SK-N-SH (cell line): Measurements from ENCODE around the gene MEPCE. TPM values are rescaled to one million over a fixed set of nuclear protein-coding genes. Genes with fewer than 3 reads are reported as not detected.

ENCODE experiments used
- CTCF ChIA-PET: fragments of 300-600, 350-600 bp; formaldehyde crosslinking; extraction: SDS; loops from one replicate; lab custom pipeline; 2021; lab: Yijun Ruan, JAX
- POLR2A ChIA-PET: fragments of 350-600 bp; sonication (Branson Sonifier 250); formaldehyde crosslinking; extraction: SDS; loops from one replicate; lab custom pipeline; 2020; ENCODE audit warnings: antibody characterized with exemption, inconsistent platforms; lab: Yijun Ruan, JAX
- DNase-seq: peaks from one replicate; pipeline ENCODE4 v3.0.0; 2012
- H2AFZ ChIP-seq: fragments of 200-600 bp; sonication (generic); 2 replicates; pipeline ENCODE4 v1.8.1; 2016; ENCODE audit warnings: antibody characterized with exemption, mild to moderate bottlenecking, low read depth
- H3F3A ChIP-seq: fragments of 200-600 bp; sonication (generic); replicated peaks from 2 replicates; pipeline ENCODE3; 2016; ENCODE audit warnings: antibody characterized with exemption, mild to moderate bottlenecking; ENCODE audit not compliant: insufficient read depth
- H3K27ac ChIP-seq, 2 experiments: fragments of 200-500 bp in 1 of 2; fragments of 200-600 bp in 1 of 2; sonication (Bioruptor generic) in 1 of 2; sonication (generic), shearing (Covaris generic) in 1 of 2; 2 replicates each; pipeline versions ENCODE4 v1.5.1 to v1.6.1; 2014 to 2016; ENCODE audit warnings: low read depth in 2 of 2, inconsistent platforms in 1 of 2, low read length in 1 of 2, mild to moderate bottlenecking in 1 of 2, mixed read lengths in 1 of 2
- H3K27me3 ChIP-seq: fragments of 200-600 bp; sonication (generic), shearing (Covaris generic); 2 replicates; pipeline ENCODE4 v1.6.1; 2016; ENCODE audit warnings: mixed run types; ENCODE audit not compliant: insufficient read depth
- H3K36me3 ChIP-seq, 2 experiments: fragments of 200-500 bp in 1 of 2; fragments of 200-600 bp in 1 of 2; sonication (Bioruptor generic) in 1 of 2; sonication (generic) in 1 of 2; replicated peaks in 1 of 2; 2 replicates each; pipeline versions ENCODE3 to v1.5.1; 2014 to 2016; ENCODE audit warnings: low read length in 1 of 2, mild to moderate bottlenecking in 1 of 2; ENCODE audit not compliant: insufficient read depth in 2 of 2, control insufficient read depth in 1 of 2
- H3K4me1 ChIP-seq, 2 experiments: fragments of 200-500 bp in 1 of 2; fragments of 200-600 bp in 1 of 2; sonication (Bioruptor generic) in 1 of 2; sonication (generic), shearing (Covaris generic) in 1 of 2; 2 replicates each; pipeline versions ENCODE4 v1.5.1 to v1.6.1; 2014 to 2016; ENCODE audit warnings: low read depth in 1 of 2, low read length in 1 of 2, mixed run types in 1 of 2; ENCODE audit not compliant: insufficient read depth in 2 of 2, control insufficient read depth in 1 of 2
- H3K4me2 ChIP-seq: fragments of 200-600 bp; sonication (generic), shearing (Covaris generic); 2 replicates; pipeline ENCODE4 v1.6.1; 2017; ENCODE audit warnings: mixed run types
- H3K4me3 ChIP-seq, 2 experiments: fragments of 200-500 bp in 1 of 2; fragments of 200-600 bp in 1 of 2; sonication (Bioruptor generic) in 1 of 2; sonication (generic), shearing (Covaris generic) in 1 of 2; 2 replicates each; pipeline versions ENCODE4 v1.5.1 to v1.8.1; 2014 to 2016; ENCODE audit warnings: low read depth in 2 of 2, inconsistent platforms in 1 of 2, low read length in 1 of 2, mild to moderate bottlenecking in 1 of 2, mixed read lengths in 1 of 2, moderate library complexity in 1 of 2
- H3K79me2 ChIP-seq: fragments of 200-600 bp; sonication (generic); 2 replicates; pipeline ENCODE4 v1.8.1; 2017; ENCODE audit warnings: mild to moderate bottlenecking; ENCODE audit not compliant: insufficient read depth
- H3K9ac ChIP-seq: fragments of 200-600 bp; sonication (generic); 2 replicates; pipeline ENCODE4 v1.6.1; 2017; ENCODE audit warnings: mixed run types
- H3K9me2 ChIP-seq: fragments of 200-600 bp; sonication (generic); 2 replicates; pipeline ENCODE4 v1.6.1; 2017; ENCODE audit warnings: mixed run types
- H3K9me3 ChIP-seq: fragments of 200-600 bp; sonication (generic); 2 replicates; pipeline ENCODE4 v1.6.1; 2017; ENCODE audit warnings: mixed run types, mild to moderate bottlenecking, moderate library complexity
- H4K20me1 ChIP-seq: fragments of 200-600 bp; sonication (generic); 2 replicates; pipeline ENCODE4 v1.6.1; 2017; ENCODE audit warnings: mild to moderate bottlenecking, mixed run types; ENCODE audit not compliant: insufficient read depth
- CHD2 ChIP-seq: fragments of 150-350 bp; IDR thresholded peaks from 2 replicates; pipeline ENCODE4 v1.6.1; 2018; ENCODE audit warnings: low read length; ENCODE audit not compliant: partially characterized antibody
- EP300 ChIP-seq, 2 experiments: IDR thresholded peaks; 2 replicates each; pipeline versions ENCODE4 v1.4.0 to v1.6.1; 2012; ENCODE audit warnings: borderline replicate concordance in 1 of 2, low read depth in 1 of 2, low read length in 1 of 2
- EZH2phosphoT487 ChIP-seq: fragments of 200-600 bp; sonication (generic); IDR thresholded peaks from 2 replicates; pipeline ENCODE4 v1.6.1; 2017; ENCODE audit warnings: low read depth, mixed run types, mild to moderate bottlenecking, antibody characterized with exemption, moderate library complexity, borderline replicate concordance
- FOSL2 ChIP-seq: IDR thresholded peaks from 2 replicates; pipeline ENCODE4 v1.4.0; 2012; ENCODE audit warnings: low read depth, mild to moderate bottlenecking, moderate library complexity, borderline replicate concordance
- FOXJ3 ChIP-seq: sonication (generic); formaldehyde crosslinking; IDR thresholded peaks from 2 replicates; pipeline ENCODE4 v1.5.1; 2020; ENCODE audit warnings: mild to moderate bottlenecking, missing genetic modification reagents
- FOXM1 ChIP-seq: IDR thresholded peaks from 2 replicates; pipeline ENCODE4 v1.4.0; 2012; ENCODE audit warnings: low read depth, mild to moderate bottlenecking
- GABPA ChIP-seq: IDR thresholded peaks from 2 replicates; pipeline ENCODE4 v1.4.0; 2012; ENCODE audit warnings: low read depth, mild to moderate bottlenecking
- GATA2 ChIP-seq: sonication (generic); formaldehyde crosslinking; IDR thresholded peaks from 2 replicates; pipeline ENCODE4 v1.5.0; 2020; ENCODE audit warnings: mild to moderate bottlenecking, missing genetic modification reagents
- JUND ChIP-seq: IDR thresholded peaks from 2 replicates; pipeline ENCODE4 v1.4.0; 2012
- MAX ChIP-seq: IDR thresholded peaks from 2 replicates; pipeline ENCODE4 v1.4.0; 2012; ENCODE audit warnings: low read depth
- MEF2A ChIP-seq: IDR thresholded peaks from 2 replicates; pipeline ENCODE4 v1.4.0; 2012; ENCODE audit warnings: low read depth, borderline replicate concordance
- MXI1 ChIP-seq: IDR thresholded peaks from 2 replicates; pipeline ENCODE4 v1.6.1; 2012; ENCODE audit warnings: mild to moderate bottlenecking, low read depth, low read length, improper control_type of control experiment
- NFIC ChIP-seq: IDR thresholded peaks from 2 replicates; pipeline ENCODE4 v1.4.0; 2012; ENCODE audit warnings: borderline replicate concordance
- RAD21 ChIP-seq: IDR thresholded peaks from 2 replicates; pipeline ENCODE4 v1.6.1; 2012; ENCODE audit warnings: mild to moderate bottlenecking, low read length
- RXRA ChIP-seq: IDR thresholded peaks from 2 replicates; pipeline ENCODE4 v1.4.0; 2012; ENCODE audit warnings: low read depth, mild to moderate bottlenecking, borderline replicate concordance
- SIN3A ChIP-seq: IDR thresholded peaks from 2 replicates; pipeline ENCODE4 v1.6.1; 2012; ENCODE audit warnings: low read depth, mild to moderate bottlenecking, low read length, moderate library complexity, borderline replicate concordance
- SMC3 ChIP-seq: IDR thresholded peaks from 2 replicates; pipeline ENCODE4 v1.6.1; 2012; ENCODE audit warnings: low read depth, low read length, improper control_type of control experiment
- TAF1 ChIP-seq: IDR thresholded peaks from 2 replicates; pipeline ENCODE4 v1.6.1; 2012; ENCODE audit warnings: low read depth, mild to moderate bottlenecking, low read length, moderate library complexity, borderline replicate concordance
- TEAD4 ChIP-seq: IDR thresholded peaks from 2 replicates; pipeline ENCODE4 v1.4.0; 2012; ENCODE audit warnings: mild to moderate bottlenecking, borderline replicate concordance; ENCODE audit not compliant: insufficient read depth
- USF2 ChIP-seq: fragments of 150-350 bp; IDR thresholded peaks from 2 replicates; pipeline ENCODE4 v1.6.1; 2017; ENCODE audit warnings: antibody characterized with exemption, low read length, low read depth, borderline replicate concordance
- YY1 ChIP-seq: IDR thresholded peaks from 2 replicates; pipeline ENCODE4 v1.4.0; 2012; ENCODE audit warnings: low read depth, mild to moderate bottlenecking
- WGBS: methylation state at CpG from one replicate; pipeline ENCODE4 v1.1.6; 2017; ENCODE audit warnings: low lambda C conversion rate; 5-methylcytosine and 5-hydroxymethylcytosine counted together
- polyA plus RNA-seq, 3 experiments: library from polyadenylated mRNA; depleted of rRNA; stranded (reverse); fragments of >200 nt; gene quantifications; 2 replicates each; pipeline ENCODE4 v1.2.3, GENCODE V29; 2012
- TF ChIP-seq, protein P1 (sequence below): IDR thresholded peaks from 2 replicates; pipeline ENCODE4; 2012
- TF ChIP-seq, protein P2 (sequence below): IDR thresholded peaks from 2 replicates; pipeline ENCODE4 v1.4.0; 2012; ENCODE audit warnings: low read depth, borderline replicate concordance

MEPCE gene
- polyA plus RNA-seq, 1 of the 3 experiments (the other 2 are of a cell fraction): 20.2 TPM

GRCh38 chr7:100464210-100464660 lies 34.6 kb downstream of the MEPCE start, which contains the start of gene SPACDR:
TSS of gene SPACDR (minus strand) at chr7:100464260. CDS start at chr7:100464025, 235 bp downstream.
- Histone ChIP-seq H2AFZ (no peak within 1 kb of the TSS; the same call in 1 of the 2 replicates), H3K4me3 (no peak within 1 kb of the TSS), H3K36me3 (no peaks in the 10 kb centered on the region), H4K20me1 (no peaks in the 10 kb centered on the region), H3K4me2 (no peak within 1 kb of the TSS), H3K4me1 (peaks cover 3 to 15% of the 10 kb centered on the region in 2 experiments; a peak in 2 of 4 replicates), H3F3A (peaks cover 12% of the 10 kb centered on the region), H3K27ac (no peak within 1 kb of the TSS), H3K9me3 (no peaks in the 10 kb centered on the region), H3K27me3 (no peaks in the 10 kb centered on the region)
- no peak for DNase-seq
- 73% methylated on average over 7 of the region's 7 CpGs for WGBS
- CTCF ChIA-PET: interaction anchor here (0.8 to 11.9 kb wide), 12 partner anchors 9 to 262 kb away, joined by 3 to 398 read pairs (median 18); partner anchors contain the start of genes NYAP1, PCOLCE and TSC22D4
- POLR2A ChIA-PET: interaction anchor here (1.0 kb wide), 1 partner anchor 25 kb away, joined by 3 read pairs; no protein-coding TSS in a partner anchor
- TF ChIP-seq USF2 (no peak), EZH2phosphoT487 (no peak), GATA2 (CRISPR knock-in tag) (no peak), NFIC (no peak), CHD2 (no peak), TAF1 (no peak), GABPA (no peak), RAD21 (no peak), FOSL2 (no peak), FOXJ3 (no peak), YY1 (no peak), SIN3A (no peak), RXRA (no peak)
- TF ChIP-seq, protein P1, sequence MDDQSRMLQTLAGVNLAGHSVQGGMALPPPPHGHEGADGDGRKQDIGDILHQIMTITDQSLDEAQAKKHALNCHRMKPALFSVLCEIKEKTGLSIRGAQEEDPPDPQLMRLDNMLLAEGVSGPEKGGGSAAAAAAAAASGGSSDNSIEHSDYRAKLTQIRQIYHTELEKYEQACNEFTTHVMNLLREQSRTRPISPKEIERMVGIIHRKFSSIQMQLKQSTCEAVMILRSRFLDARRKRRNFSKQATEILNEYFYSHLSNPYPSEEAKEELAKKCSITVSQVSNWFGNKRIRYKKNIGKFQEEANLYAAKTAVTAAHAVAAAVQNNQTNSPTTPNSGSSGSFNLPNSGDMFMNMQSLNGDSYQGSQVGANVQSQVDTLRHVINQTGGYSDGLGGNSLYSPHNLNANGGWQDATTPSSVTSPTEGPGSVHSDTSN: no peak
- TF ChIP-seq, all 33 proteins: peak for 0
- Histone ChIP-seq H3K79me2 (no peaks in the 10 kb centered on the region), H3K9me2 (no peaks in the 10 kb centered on the region), H3K9ac (no peak within 1 kb of the TSS)

DNA sequence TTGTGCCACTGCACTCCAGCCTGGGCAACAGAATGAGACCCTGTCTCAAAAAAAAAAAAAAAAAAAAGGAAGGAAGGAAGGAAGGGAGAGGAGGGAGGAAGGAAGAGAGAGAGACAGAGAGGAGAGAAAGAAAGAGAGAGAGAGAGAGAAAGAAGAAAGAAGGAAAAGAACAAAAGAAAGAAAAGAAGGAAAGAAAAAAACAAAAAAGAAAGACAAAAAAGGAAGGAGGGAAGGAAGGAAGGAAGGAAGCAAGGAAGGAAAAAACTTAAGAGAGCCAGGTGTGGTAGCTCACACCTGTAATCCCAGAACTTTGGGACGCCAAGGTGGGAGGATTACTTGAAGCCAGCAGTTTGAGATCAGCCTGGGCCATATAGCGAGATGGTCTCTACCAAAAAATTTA lies 35.2 kb downstream of the MEPCE start:
- Histone ChIP-seq H4K20me1 (no peaks in the 10 kb centered on the region), H3K9ac (no peak overlapping the region), H3K79me2 (no peaks in the 10 kb centered on the region), H3F3A (peaks cover 12% of the 10 kb centered on the region), H2AFZ (no peak overlapping the region), H3K4me3 (no peak overlapping the region), H3K27ac (no peak overlapping the region), H3K9me3 (no peaks in the 10 kb centered on the region), H3K36me3 (no peaks in the 10 kb centered on the region), H3K27me3 (no peaks in the 10 kb centered on the region), H3K4me2 (no peak overlapping the region), H3K4me1 (peaks cover 3 to 15% of the 10 kb centered on the region in 2 experiments; a peak in 3 of 4 replicates), H3K9me2 (no peaks in the 10 kb centered on the region)
- no peak for DNase-seq
- CTCF ChIA-PET: interaction anchor here (0.8 to 11.9 kb wide), 20 partner anchors 10 to 261 kb away, joined by 3 to 398 read pairs (median 8); partner anchors contain the start of genes NYAP1, PCOLCE and TSC22D4
- WGBS: 94% methylated on average over 2 of the region's 2 CpGs
- TF ChIP-seq MEF2A (no peak), FOXJ3 (no peak), SMC3 (no peak), MXI1 (no peak), TEAD4 (no peak), RAD21 (no peak), EZH2phosphoT487 (no peak), FOXM1 (no peak), USF2 (no peak), EP300 (IDR thresholded peaks at IDR 0.05; ENCODE audit: borderline replicate concordance in 1 of 2, low read depth in 1 of 2, low read length in 1 of 2) (no peak), JUND (no peak), NFIC (no peak), YY1 (no peak), MAX (no peak)
- TF ChIP-seq, protein P2, sequence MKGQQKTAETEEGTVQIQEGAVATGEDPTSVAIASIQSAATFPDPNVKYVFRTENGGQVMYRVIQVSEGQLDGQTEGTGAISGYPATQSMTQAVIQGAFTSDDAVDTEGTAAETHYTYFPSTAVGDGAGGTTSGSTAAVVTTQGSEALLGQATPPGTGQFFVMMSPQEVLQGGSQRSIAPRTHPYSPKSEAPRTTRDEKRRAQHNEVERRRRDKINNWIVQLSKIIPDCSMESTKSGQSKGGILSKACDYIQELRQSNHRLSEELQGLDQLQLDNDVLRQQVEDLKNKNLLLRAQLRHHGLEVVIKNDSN: no peak
- TF ChIP-seq, all 33 proteins: peak for 0
- POLR2A ChIA-PET: interaction anchor here (0.7 kb wide), 1 partner anchor 35 kb away, joined by 4 read pairs; no protein-coding TSS in a partner anchor
